Heart left ventricle (tissue), 13 donors: ENCODE data around the gene TTPAL.

Experiments used
- POLR2A ChIP-seq, 2 donors: fragments of 450-650 bp; IDR thresholded peaks; one replicate each; pipeline ENCODE4 v1.6.1; 2017; ENCODE audit warnings: antibody characterized with exemption in 2 of 2, mild to moderate bottlenecking in 2 of 2, moderate library complexity in 2 of 2
- TF ChIP-seq, protein P1 (sequence below), 12 donors: fragments of 200-600 bp; sonication (generic) in 4 of 12; IDR thresholded peaks; one replicate each; pipeline versions ENCODE4 v1.5.0 to v1.8.0; 2018 to 2022; ENCODE audit warnings: antibody characterized with exemption in 12 of 12, mild to moderate bottlenecking in 5 of 12
- donor health status: ischemic (EF 13 %, LVEDD 7.1; RV severe dilation, severe dysfunction).
- donor health status: DM: no; HTN: yes; CAD: no.
- donor health status: DM: no; HTN: no; CAD: no.
- donor health status: ischemic (EF 25% LVEDD 6.9; RV normal size, moderate dysfunction).
- donor health status: ischemic (EF 25% LVEDD 5.7; RV mildly dilated, moderate dysfunction).
- donor health status: ischemic (EF 35%, LVEDD 5.7; RV mildly dilated, moderate dysfunction).
- donor health status: nonischemic (EF 11% LVEDD 7.7; RV severe dilation, severe dysfunction).
- donor health status: DM: yes; HTN: yes; CAD: no.
- donor health status: PGD.
- donor health status: ischemic (EF 29% LVEDD 5.4; RV normal size, mild dysfunction).
- donor health status: nonischemic (EF 23%, LVEDD 6.1; RV moderate dilation, normal function).

DNA sequence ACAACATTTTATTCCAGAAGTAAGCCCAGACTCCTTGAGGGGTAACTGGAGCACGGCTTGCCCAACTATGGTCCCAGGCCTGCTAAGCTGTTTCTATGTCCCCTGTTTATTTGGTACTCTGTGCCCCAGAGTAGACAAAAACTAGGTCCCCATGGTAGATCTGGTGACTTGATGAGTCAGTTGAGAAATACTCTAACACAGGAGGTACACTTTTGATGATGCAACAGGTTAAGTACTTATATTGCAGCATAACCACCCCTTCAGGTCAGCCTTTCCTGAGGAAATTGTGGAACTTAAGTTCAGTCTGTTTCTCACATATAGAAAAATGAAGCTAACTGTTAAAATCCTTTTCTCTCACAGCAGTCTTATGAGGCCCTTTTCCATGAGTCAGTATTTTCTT, 19.6 kb downstream of the TTPAL start:
- TF ChIP-seq, protein P1, sequence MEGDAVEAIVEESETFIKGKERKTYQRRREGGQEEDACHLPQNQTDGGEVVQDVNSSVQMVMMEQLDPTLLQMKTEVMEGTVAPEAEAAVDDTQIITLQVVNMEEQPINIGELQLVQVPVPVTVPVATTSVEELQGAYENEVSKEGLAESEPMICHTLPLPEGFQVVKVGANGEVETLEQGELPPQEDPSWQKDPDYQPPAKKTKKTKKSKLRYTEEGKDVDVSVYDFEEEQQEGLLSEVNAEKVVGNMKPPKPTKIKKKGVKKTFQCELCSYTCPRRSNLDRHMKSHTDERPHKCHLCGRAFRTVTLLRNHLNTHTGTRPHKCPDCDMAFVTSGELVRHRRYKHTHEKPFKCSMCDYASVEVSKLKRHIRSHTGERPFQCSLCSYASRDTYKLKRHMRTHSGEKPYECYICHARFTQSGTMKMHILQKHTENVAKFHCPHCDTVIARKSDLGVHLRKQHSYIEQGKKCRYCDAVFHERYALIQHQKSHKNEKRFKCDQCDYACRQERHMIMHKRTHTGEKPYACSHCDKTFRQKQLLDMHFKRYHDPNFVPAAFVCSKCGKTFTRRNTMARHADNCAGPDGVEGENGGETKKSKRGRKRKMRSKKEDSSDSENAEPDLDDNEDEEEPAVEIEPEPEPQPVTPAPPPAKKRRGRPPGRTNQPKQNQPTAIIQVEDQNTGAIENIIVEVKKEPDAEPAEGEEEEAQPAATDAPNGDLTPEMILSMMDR (IDR thresholded peaks at IDR 0.05): no peak
- TF ChIP-seq POLR2A (IDR thresholded peaks at IDR 0.05): no peak
